ENCODE measurements around the gene CDK14.

CDK14 gene

DNA sequence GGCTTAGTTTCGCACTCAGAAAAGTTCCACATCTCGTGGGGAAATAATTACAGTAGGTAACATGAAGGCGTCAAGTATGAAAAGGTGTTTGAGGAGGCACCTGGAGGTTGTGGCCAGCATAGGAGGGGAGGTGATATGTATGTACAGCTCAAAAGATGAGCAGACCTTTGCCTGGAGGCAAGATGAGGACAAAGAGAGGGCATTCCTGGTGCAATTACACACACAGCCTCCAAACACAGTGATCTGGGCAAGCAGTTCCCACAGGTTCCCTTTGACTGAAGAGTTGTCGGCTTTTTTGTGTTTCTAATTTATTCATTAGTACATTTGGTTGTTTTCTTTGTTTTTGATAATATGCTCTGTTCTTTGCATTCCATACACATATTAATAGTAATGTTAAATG is 46.9 kb downstream of the CDK14 start:
- DNase-seq, result no peak

- DNase-seq, result no peak
These were observed 49.7 kb downstream of the CDK14 start for GRCh38 chr7:90645784-90646183.

GRCh38 chr7:90648107-90648506 is 52.0 kb downstream of the CDK14 start:
- DNase-seq, result no peak

DNA sequence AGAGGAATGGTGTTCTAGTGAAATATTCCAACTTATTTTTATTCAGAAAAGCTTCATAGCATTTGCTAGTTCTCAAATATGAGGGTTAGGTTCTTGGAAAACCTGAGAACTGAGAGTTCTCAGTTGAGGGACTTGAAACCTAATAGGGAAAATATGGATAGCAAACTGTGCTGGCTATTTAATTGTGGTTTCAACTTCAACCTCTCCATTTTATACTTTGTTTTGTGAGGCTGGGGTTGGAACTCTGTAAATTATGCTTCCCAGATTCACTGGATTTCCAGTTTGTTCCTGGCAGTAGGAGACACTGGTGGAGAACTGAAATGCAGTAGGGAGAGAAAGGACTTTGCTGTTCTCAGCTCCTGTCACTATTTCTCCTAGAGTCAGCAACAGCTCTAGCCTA is 52.7 kb downstream of the CDK14 start:
- no peak for DNase-seq

- DNase-seq, result no peak
These were observed 58.8 kb downstream of the CDK14 start for GRCh38 chr7:90654718-90655427.

DNA sequence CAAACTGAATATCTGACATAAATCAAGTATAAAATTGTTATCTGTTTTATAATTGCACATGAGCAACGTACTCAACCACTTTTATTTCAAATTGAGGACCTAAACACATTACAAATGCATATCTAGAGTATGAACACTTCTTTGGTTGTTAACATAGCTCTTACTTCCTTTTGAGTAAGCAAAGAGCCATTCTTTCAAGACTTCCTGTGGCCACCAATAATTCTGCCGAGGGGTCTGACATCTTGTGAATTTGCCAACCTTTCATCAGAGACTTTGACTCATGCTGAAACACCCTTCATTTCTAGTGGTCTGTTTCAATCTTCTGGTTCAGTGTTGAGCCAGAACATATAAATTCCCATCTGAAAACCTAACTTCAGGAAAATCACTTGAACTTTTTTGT is 59.4 kb downstream of the CDK14 start:
- no peak for DNase-seq

DNA sequence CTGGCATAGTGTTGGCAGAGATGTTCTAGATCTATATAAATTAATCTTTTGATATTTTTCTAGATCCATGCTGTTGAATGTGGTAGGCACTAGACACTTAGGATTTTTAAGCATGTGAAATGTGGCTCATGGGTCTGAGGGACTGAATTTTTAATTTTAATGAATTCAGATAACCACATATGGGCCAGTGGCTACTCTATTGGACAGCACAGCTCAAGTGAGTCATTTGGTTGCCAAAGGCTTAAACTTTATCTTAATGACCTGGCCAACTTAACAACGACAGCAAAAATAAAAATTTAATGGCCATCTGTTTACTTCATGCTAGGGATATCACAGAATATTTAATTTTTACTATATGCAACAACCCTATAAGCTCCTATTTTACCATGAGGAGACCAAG is 61.4 kb downstream of the CDK14 start:
- no peak for DNase-seq

DNA sequence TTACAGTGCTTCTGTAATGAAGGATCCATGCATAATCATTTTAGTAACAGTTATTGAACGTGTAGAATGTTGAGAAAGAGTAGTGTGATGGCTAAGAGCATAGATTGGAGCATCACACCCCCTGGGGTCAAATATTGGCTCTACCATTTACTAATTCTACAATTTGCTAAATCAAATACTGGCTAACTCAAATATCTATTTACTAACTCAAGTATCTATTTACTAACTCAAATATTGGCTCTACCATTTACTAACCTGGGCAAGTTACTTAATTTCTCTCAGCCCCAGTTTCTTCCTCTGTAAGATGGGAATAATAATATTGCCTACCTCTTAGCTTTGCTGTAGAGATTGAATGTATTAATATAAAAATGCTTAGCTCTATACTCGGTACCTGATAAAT is 64.0 kb downstream of the CDK14 start:
- no peak for DNase-seq

DNA sequence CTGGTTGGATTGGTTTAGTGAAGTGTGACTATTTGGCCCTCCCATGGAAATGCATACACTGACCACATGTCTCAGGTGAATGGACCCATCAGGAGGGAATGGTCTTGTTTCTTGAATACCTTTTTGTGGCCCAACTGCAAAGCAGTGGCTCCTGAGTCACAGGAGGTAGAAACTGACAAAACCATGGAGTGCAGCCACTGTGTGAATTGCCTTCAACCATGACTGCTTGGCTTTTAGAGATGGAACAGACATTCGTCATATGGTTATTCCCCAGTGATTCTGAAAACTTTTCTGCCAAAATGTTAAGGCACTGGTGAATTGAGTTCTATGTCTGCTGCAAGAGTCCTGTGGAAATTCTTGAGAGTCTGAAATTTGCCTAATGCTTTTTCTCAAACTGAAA is 64.7 kb downstream of the CDK14 start:
- DNase-seq, result no peak

GRCh38 chr7:90661290-90662151 is 65.4 kb downstream of the CDK14 start:
- no peak for DNase-seq

- no peak for DNase-seq
These were observed 67.1 kb downstream of the CDK14 start for GRCh38 chr7:90663176-90663575.

GRCh38 chr7:90666186-90666585 is 70.1 kb downstream of the CDK14 start:
- DNase-seq, result no peak

- DNase-seq, result no peak
These were observed 72.9 kb downstream of the CDK14 start for GRCh38 chr7:90668992-90669391.

DNA sequence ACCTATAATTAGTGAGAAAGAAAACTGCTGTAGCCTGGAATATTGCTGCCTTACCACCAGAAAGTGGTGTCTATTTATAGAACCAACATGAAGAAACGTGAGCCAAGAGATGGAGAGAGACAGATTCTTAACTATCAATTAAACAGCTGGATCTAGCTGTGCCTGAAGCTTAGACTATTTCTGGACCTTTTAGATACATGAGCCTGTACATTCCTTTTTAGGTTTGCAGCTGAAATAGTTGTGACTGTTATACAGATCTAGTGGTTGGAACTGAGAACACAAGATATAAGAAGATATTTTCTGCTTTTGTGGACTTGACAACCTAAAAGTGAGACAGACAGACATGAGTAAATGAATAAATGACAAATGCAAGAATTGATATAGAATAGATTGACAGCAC is 73.4 kb downstream of the CDK14 start:
- no peak for DNase-seq

DNA sequence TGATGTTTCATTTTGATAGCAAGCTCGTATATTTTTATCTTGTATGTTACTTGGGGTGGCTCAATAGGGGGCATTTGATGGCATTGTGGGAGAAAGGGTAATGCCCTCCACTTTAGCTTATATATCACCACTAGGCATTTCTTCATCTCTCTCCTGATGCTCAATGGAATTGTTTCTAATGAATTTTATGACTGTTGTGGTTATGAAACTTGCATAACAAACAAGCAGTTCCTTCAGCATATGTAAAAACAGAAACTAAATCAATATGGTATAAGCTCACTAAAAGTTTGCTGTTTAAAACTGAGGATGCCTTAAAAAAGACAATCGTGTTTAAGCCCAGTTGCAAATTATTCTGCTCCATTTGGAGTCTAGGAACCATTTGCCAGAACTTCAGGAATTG is 75.5 kb downstream of the CDK14 start:
- DNase-seq, result no peak

DNA sequence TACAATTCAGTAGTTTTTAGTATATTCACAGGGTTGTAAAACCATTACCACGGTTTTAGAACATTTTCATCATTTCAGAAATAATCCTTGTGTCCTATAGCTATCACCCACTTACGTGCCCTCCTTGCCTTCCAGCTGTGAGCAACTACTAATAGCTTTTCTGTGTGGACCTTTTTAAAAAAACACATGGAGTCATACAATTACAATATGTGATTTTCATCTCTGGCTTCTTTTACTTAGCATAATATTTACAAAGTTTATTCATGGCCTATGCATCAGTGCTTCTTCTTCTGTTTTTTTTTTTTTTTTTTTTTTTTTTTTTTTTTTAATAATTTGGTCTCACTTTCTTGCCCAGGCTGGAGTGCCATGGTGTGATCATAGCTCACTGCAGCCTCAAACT is 76.1 kb downstream of the CDK14 start:
- DNase-seq, result no peak

DNA sequence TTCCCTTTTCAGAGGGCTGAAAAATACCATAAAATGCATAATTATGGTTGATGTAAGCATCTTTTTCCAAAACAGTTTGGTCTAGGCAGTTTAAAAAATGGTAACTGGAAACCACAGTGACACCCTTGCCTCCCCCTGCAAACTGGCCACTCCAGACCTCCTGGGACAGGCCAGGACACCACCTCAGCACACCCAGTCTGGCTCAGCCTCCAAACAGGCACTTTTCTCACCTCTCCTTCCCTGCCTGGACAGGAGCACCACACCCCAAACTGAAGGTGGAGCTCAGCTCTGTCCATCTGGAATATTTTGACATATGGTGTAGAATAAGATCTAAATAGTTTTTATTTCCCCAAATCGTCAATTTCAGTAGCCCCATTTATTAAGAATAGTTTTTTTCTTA is 78.5 kb downstream of the CDK14 start:
- no peak for DNase-seq

GRCh38 chr7:90675982-90676381 is 79.9 kb downstream of the CDK14 start:
- no peak for DNase-seq

- DNase-seq, result no peak
These were observed 81.6 kb downstream of the CDK14 start for GRCh38 chr7:90677486-90678404.

GRCh38 chr7:90678986-90679385 is 82.9 kb downstream of the CDK14 start:
- no peak for DNase-seq

GRCh38 chr7:90680484-90680883 is 84.4 kb downstream of the CDK14 start:
- no peak for DNase-seq

DNA sequence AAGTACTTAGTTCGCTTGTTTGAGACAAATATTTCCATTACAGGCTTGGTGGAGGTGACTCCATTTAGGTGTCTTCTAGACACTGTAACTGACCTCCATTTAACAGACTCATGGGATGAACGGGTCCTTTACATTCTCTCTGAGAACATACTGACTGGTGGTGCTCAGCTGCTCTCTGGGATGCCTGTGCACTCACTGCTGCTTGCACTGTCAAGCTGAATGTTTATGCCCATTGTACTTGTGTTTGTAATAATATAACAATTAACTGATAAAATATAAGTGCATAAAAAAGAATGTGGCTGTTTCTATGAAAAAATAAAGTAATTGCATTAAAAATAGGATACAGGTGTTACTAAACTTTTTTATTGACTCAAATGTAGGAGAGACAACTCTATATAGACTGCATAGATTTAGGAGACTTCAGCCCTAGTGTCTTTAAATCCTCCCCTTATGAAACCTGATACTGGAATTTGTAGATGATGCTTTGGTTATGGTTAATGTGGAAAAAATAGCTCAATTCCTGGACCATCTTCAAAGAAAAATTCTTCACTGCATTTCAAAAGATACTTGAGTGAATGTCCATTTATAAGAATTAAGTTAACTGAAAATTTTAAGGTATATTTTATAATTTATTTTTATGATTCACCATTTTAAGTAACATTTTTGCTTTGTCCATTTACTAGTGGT is 85.4 kb downstream of the CDK14 start:
- no peak for DNase-seq

DNA sequence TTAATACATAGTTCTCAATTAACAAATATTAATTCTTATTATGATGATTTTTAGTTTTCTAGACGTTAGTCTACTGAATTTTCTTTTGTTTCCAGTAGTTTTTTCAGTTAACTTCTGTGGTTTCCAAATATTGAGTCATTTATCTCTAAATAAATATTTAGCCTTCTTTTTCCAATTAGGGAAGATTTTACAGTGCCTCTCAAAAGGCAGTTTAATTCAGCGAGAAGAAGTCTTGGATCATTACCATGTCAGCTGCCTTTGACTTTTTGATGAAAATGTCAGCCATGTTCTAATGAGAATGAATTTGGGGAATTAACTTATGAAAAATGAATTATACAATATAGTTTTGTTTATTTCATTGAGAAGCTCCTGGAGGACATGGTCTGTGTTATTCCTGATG is 90.0 kb downstream of the CDK14 start:
- DNase-seq, result no peak

Data from CD4-positive, alpha-beta T cell treated with Interleukin-12 subunit alpha and Interleukin-12 subunit beta, for 1 hour (primary cell).